ENCODE measurements around the gene ADO. TPM values are rescaled to one million over a fixed set of nuclear protein-coding genes. Genes with fewer than 3 reads are reported as not detected.

ADO gene
- total RNA-seq, 2 experiments from 2014 or later: 22.5 to 23.3 TPM

DNA sequence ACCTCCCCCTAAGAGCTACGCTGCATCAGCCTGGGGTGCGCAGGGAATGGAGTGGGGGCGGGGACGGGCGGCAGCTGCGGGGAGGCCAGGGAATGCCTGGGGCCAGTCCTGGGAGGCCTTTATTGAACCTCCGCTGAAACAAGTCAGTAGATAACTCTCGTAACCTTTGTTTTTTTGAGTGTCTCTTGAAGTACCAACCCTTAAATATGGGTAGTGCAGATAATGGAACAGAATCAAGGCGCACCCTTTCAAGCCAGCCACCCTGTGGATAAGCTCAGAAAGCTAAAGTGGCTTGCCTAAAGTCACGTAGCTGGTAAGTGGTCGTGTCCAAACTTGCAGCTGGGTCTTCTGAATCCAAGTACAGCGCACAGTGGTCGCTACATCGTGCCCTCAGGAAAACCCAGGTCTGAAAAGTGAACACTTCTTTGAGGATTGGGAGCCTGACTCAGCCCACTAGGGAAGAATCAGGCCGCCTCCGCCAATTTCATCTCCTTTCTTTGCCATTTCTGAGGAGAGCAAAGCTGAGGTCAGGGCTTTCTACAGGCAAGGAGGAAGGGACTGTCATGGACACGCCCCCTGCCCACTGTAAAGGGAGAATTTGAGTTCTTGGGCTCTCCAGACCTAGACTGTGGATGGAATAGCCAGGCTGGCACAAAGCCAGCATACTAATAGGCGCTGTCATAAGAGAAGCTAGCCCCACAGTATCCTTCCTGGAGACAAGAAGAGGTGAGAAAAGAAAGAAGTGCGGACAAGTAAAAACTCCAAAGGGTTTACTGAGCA is 14.8 kb downstream of the ADO start:
- H3K36me3 Mint-ChIP-seq: peaks cover 14% of the 10 kb centered on the region
- peak overlapping the region; percentile 48 for H3K4me3 Mint-ChIP-seq
- DNase-seq: no peak
- peaks cover 11% of the 10 kb centered on the region for H3K4me1 Mint-ChIP-seq
- H3K9me3 Mint-ChIP-seq: no peaks in the 10 kb centered on the region
- H3K27ac Mint-ChIP-seq: no peak overlapping the region
- H3K27me3 Mint-ChIP-seq: peaks cover 30% of the 10 kb centered on the region

DNA sequence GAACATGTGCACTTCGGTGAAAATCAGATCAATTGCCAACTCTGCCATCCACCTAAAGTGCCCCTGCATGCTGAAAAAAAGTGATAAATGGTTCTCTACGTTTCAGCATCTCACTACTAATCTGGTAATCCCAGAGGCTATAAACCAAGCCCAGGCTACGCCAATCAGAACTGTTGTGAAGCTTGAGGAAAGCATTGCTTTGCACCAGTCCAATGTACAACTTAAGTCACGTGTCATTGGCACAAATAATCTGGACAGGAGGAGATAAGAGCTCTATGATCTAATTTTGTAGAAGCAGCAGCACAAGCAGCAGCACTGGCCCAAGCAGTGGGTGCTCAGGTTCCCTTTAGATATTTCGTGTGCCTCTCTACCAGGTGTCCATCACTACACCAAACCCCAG is 16.1 kb downstream of the ADO start:
- no peak overlapping the region for H3K4me3 Mint-ChIP-seq
- no peak overlapping the region for H3K27ac Mint-ChIP-seq
- H3K4me1 Mint-ChIP-seq: peaks cover 11% of the 10 kb centered on the region
- no peak for DNase-seq
- peaks cover 6% of the 10 kb centered on the region for H3K36me3 Mint-ChIP-seq
- peaks cover 30% of the 10 kb centered on the region for H3K27me3 Mint-ChIP-seq
- no peaks in the 10 kb centered on the region for H3K9me3 Mint-ChIP-seq

DNA sequence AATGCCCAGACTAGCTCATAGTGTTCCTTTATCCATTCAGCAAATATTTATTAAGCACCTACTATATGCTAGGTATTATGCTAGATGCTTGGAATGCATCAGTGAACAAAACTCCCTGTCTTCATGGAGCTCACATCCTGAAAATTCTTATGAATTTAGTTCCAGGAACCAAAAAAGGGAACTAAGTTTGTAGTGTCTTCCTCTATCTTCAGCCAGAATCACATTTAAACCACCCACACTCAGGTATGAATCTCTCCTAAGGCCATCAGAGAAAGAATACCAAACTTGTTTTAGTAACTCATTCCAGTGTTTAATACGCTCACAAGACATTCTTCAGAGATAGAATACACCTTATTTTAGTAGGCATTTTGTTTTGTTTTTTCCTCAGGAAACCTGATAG is 21.8 kb downstream of the ADO start:
- H3K4me1 Mint-ChIP-seq: no peaks in the 10 kb centered on the region
- no peak for DNase-seq
- no peak overlapping the region for H3K4me3 Mint-ChIP-seq
- H3K36me3 Mint-ChIP-seq: no peaks in the 10 kb centered on the region
- H3K9me3 Mint-ChIP-seq: no peaks in the 10 kb centered on the region
- H3K27me3 Mint-ChIP-seq: peaks cover 5% of the 10 kb centered on the region
- H3K27ac Mint-ChIP-seq: no peak overlapping the region

DNA sequence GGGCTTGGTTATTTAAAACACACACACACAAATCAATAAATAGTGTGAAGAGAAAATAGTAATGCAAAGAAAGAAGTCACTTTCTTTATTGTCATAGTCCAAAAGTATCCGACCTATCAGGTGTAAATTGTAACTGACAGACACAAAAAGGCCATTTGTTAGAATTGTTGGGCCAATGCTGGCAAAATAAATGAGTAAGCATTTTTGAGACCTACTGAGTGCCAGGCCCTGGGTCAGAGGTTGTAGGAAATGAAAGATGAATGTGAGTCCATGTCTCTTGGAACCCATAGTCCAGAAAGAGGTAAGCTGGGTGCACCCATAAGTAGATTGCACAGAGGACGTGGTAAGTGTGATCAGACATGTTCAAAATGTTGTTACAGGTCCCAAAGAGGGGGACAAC is 25.1 kb downstream of the ADO start:
- Mint-ChIP-seq H3K4me3 (no peak overlapping the region), H3K27me3 (peaks cover 14% of the 10 kb centered on the region), H3K36me3 (no peaks in the 10 kb centered on the region), H3K4me1 (no peaks in the 10 kb centered on the region), H3K27ac (no peak overlapping the region), H3K9me3 (no peaks in the 10 kb centered on the region)
- DNase-seq: no peak

DNA sequence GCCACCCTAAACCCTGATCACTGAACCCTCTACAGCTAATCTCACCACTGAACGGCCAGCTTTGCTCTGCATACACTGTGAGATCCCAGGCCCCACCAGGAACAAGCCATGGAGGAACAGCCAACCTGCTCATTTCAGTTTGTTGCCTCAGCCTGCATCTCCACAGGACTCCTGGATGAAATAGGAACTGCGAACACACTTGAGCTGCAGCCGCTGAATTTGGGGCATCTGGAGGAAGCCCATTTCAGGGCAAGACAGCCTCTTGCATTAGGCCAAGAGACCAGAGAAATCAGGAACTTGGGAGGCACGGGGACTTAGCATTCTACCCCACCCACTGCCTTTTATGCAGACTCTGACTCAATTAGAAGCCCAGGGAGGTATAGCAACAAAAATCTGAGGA is 26.2 kb downstream of the ADO start:
- Mint-ChIP-seq H3K4me3 (no peak overlapping the region), H3K27ac (no peak overlapping the region), H3K27me3 (peaks cover 14% of the 10 kb centered on the region), H3K4me1 (no peaks in the 10 kb centered on the region), H3K9me3 (no peaks in the 10 kb centered on the region), H3K36me3 (no peaks in the 10 kb centered on the region)
- no peak for DNase-seq

DNA sequence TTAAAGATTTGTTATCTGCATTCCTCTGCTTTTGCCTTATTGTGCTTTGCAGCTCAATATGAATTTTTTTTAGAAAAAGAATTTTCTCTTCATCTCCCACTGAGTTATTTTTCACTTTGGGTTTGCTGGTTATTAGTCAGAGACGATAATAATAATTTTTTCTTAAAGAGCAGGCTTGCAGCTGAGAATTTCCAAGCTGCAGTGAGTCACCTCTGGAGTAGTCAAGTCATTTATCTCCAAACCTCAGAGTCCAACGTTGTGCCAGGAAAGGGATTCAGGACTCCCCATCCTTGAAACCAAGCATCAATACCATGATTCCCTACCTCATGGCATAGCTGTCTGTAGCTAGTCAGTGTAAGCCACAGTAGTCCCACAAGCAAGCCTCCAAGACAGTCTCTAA is 26.8 kb downstream of the ADO start:
- peaks cover 14% of the 10 kb centered on the region for H3K27me3 Mint-ChIP-seq
- H3K9me3 Mint-ChIP-seq: no peaks in the 10 kb centered on the region
- no peaks in the 10 kb centered on the region for H3K4me1 Mint-ChIP-seq
- no peak overlapping the region for H3K27ac Mint-ChIP-seq
- no peaks in the 10 kb centered on the region for H3K36me3 Mint-ChIP-seq
- DNase-seq: no peak
- H3K4me3 Mint-ChIP-seq: no peak overlapping the region

DNA sequence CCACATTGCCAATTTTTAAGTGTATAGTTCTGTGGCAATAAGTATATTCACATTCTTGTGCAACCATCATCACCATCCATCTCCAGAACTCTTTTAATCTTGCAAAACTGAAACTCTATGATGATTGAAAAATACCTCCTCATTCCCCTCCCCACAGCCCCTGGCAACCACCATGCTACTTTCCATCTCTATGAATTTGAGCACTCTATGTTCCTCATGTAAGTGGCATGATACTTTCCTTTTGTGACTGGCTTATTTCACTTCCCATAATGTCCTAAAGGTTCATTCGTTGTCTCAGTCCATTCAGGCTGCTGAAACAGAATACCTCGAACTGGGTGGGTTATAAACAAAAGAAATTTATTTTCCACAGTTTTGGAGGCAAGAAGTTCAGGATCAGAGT is 35.1 kb downstream of the ADO start:
- peaks cover 3% of the 10 kb centered on the region for H3K36me3 Mint-ChIP-seq
- peaks cover 16% of the 10 kb centered on the region for H3K4me1 Mint-ChIP-seq
- no peak overlapping the region for H3K4me3 Mint-ChIP-seq
- H3K27ac Mint-ChIP-seq: no peak overlapping the region
- peaks cover 21% of the 10 kb centered on the region for H3K27me3 Mint-ChIP-seq
- no peaks in the 10 kb centered on the region for H3K9me3 Mint-ChIP-seq
- no peak for DNase-seq

DNA sequence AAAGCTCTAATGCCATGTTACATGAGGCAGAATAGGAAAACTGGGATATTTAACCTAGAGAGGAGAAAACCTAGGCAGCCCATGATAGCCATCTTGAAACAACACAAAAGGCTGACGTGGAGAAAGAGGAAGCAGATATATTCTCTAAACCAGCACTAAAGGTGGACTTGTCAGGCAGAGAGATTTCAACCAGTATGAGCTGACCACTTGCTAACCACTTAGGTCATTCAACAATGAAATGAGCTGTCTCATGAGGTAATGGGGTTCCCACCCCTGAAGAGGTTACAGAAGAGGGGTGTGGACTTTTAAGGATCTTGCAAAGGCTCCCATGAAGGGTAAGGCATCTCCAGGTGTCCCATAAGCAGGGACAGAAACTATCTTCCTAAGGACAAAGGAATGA is 38.5 kb downstream of the ADO start:
- Mint-ChIP-seq H3K9me3 (peaks cover 8% of the 10 kb centered on the region), H3K27ac (no peak overlapping the region), H3K4me1 (peaks cover 19% of the 10 kb centered on the region), H3K4me3 (no peak overlapping the region), H3K36me3 (peaks cover 7% of the 10 kb centered on the region), H3K27me3 (peaks cover 26% of the 10 kb centered on the region)
- DNase-seq: no peak

DNA sequence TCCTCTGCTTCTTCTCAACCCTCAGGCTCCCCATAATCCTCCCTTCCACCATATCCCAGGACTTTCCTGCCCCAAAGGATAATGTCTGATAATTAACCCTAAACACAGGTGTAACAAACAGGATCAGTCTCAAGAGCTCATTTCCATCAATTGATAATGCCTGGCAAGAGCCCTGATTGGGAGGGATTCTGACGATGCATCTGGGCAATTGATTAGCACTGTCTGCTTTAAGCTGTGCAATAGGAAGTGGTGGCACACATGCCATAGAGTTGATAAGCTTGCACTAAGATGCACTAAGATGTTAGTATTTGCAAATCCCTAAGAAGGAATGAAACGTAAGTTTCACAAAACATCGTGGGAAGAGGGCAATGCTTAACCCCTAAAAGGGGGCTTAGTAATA is 39.1 kb downstream of the ADO start:
- Mint-ChIP-seq H3K4me1 (peaks cover 19% of the 10 kb centered on the region), H3K36me3 (peaks cover 7% of the 10 kb centered on the region), H3K27me3 (peaks cover 27% of the 10 kb centered on the region), H3K9me3 (peaks cover 12% of the 10 kb centered on the region), H3K27ac (no peak overlapping the region), H3K4me3 (no peak overlapping the region)
- no peak for DNase-seq

DNA sequence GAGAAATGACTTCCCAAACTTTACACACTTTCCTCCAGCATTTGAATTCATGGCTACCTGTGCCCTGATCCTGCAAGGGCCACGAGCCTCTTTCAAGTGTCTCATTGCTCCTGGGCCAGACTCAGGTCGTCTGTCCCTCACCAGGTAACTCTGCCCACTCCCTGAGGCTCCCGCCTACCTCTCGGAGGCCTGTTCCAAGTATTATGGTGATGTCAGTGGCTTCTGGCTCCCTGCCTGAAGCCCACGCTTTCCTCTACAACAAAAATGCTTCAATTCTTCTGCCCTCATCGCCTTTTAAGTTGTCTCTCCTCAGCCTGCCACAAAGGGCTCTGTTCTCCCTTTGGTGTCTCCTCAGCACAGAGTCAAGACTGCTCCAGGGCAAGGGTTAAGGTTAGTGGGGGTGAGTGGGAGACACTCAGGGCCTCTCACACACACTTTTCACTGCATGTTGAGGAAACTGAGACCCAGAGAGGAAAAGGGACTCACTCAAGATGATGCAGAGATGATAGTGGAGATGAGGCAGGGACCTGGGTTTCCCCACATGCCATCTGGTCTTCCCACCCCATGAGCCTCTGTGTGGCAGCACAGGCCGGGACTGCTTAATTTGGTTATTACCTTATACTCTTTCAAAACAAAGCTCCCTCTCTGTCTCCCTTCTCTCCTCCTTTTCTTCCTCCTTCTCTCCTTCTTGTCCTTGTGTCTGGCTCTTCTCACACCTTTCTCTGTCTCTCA is 39.9 kb downstream of the ADO start:
- Mint-ChIP-seq H3K9me3 (peaks cover 17% of the 10 kb centered on the region), H3K27me3 (peaks cover 29% of the 10 kb centered on the region), H3K27ac (peak overlapping the region; percentile 55), H3K4me1 (peaks cover 16% of the 10 kb centered on the region), H3K4me3 (peak overlapping the region; percentile 15), H3K36me3 (peaks cover 7% of the 10 kb centered on the region)
- peak; percentile 28 for DNase-seq

DNA sequence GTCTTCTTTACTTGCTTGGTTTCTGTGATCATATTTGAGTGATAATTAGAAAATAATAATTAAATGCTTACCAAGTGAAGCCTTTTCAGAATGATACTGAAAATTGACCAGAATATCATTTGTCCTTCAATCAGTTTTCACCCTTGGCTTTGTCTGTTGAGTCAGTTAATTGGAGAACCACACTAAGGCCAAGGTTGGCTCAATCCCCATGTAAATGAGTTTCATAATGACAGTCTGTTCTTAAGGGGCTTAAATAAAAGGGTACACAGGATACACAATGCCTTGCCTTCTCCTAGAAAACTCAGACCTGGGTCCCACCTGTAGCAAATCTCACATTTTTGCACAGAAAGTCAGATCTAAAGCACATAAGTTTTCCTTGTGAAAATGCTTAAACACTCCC is 42.9 kb downstream of the ADO start:
- peaks cover 29% of the 10 kb centered on the region for H3K4me1 Mint-ChIP-seq
- peaks cover 30% of the 10 kb centered on the region for H3K27me3 Mint-ChIP-seq
- no peak for DNase-seq
- H3K4me3 Mint-ChIP-seq: no peak overlapping the region
- H3K9me3 Mint-ChIP-seq: peaks cover 17% of the 10 kb centered on the region
- peaks cover 7% of the 10 kb centered on the region for H3K36me3 Mint-ChIP-seq
- H3K27ac Mint-ChIP-seq: no peak overlapping the region

DNA sequence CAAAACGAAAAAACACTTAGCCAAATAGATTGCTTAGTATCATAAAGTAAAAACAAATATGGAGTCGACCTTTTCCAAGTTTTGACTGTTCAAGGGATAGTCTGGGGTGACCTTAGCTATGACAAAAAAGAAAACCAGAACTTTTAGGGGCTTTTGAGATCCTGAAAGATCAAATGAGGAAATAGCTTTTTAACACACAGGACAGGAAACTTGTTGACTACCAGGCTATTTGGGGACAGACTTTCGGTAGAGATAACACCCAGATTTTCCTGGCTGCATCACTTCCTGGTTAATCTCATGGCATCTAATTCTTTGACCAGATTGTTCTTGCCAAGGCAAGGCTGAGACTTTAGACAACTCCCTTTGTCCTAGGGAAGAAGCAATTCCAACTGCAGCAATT is 46.1 kb downstream of the ADO start:
- H3K27ac Mint-ChIP-seq: no peak overlapping the region
- H3K36me3 Mint-ChIP-seq: peaks cover 5% of the 10 kb centered on the region
- H3K4me1 Mint-ChIP-seq: peaks cover 41% of the 10 kb centered on the region

DNA sequence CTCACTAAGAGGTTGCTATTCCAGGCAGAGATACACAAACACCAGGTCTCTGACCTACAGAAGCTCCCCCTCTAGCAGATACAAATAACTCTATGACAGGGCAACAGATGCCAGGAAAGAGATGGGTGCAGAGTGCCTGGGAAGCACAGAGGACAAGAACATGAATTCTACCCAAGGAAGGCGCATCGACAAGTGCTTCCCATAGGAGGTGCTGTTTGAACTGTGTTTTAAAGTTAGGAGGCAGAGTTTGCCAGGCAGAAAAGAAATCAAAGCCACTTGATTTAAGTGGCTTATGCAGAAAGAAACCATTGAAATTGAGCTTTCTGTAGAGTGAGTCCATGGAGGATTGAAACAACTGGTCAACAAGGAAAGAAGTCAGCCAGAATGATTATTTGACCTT is 46.9 kb downstream of the ADO start:
- peaks cover 17% of the 10 kb centered on the region for H3K9me3 Mint-ChIP-seq
- H3K4me3 Mint-ChIP-seq: no peak overlapping the region
- peaks cover 12% of the 10 kb centered on the region for H3K27me3 Mint-ChIP-seq
- peaks cover 49% of the 10 kb centered on the region for H3K4me1 Mint-ChIP-seq
- H3K27ac Mint-ChIP-seq: no peak overlapping the region
- no peak for DNase-seq
- peaks cover 5% of the 10 kb centered on the region for H3K36me3 Mint-ChIP-seq

More for the DNA sequence above, 46.1 kb downstream of the ADO start:
- H3K4me3 Mint-ChIP-seq: no peak overlapping the region
- H3K27me3 Mint-ChIP-seq: peaks cover 12% of the 10 kb centered on the region
- no peak for DNase-seq
- peaks cover 17% of the 10 kb centered on the region for H3K9me3 Mint-ChIP-seq

DNA sequence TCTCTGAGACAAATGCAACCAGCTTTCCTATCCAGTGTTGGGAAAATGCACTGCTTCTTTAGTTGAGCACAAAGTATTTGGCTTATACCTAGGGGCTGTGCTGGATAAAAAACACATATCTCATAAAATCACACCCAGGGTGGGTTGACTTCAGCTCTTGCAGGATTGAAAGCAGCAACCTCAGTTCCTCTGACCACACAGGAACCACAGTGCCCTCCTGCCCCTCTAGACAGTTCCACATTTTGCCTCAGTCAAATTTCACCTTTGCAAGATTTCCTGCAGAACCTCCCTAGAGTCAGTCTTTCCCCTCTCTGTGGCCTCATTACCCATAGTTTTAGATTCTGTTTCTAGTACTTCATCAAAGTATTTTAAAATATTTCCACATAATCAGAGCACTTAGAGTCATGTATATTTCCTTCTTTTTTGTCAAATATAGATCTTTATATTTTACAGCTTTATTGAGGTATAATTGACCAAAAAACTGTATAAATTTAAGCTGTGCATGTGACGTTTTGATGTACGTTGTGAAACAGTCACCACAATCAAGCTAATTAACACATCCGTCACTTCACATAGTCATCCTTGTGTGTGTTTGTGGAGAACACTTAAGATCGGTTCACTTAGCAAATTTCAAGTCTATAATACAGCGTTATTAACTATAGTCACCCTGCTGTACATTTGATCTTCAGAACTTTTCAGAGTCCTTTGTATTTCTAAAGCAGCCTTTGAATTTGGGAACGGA is 48.6 kb downstream of the ADO start:
- H3K4me3 Mint-ChIP-seq: peak overlapping the region; percentile 51

DNA sequence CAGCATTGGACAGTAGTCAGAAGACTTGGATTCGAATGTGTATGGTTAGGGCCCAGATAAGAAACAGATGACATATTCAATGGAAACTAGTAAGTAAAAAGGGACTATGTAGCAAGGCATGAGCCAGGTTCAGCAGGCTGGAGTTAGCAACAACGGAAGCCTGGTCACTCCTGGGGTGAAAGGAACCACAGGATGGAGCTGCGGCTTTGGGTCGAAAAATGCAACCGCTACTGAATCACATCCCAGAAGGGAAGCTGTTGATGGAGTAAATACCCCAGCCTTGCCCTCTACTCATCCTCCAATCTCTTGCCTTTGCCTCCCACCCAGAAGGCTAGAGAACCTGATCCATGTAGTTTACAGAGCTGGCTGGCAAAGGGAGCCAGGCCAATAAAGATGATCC is 49.2 kb downstream of the ADO start:
- peak overlapping the region; percentile 88 for H3K27ac Mint-ChIP-seq
- H3K36me3 Mint-ChIP-seq: no peaks in the 10 kb centered on the region
- peak overlapping the region; percentile 51 for H3K4me3 Mint-ChIP-seq
- peaks cover 59% of the 10 kb centered on the region for H3K4me1 Mint-ChIP-seq
- H3K27me3 Mint-ChIP-seq: peaks cover 11% of the 10 kb centered on the region
- H3K9me3 Mint-ChIP-seq: peaks cover 4% of the 10 kb centered on the region
- peak; percentile 64 for DNase-seq

More for the DNA sequence above, 48.6 kb downstream of the ADO start:
- H3K27ac Mint-ChIP-seq: peak overlapping the region; percentile 88
- H3K36me3 Mint-ChIP-seq: no peaks in the 10 kb centered on the region
- peaks cover 59% of the 10 kb centered on the region for H3K4me1 Mint-ChIP-seq
- peak; percentile 70 for DNase-seq
- peaks cover 11% of the 10 kb centered on the region for H3K27me3 Mint-ChIP-seq
- peaks cover 9% of the 10 kb centered on the region for H3K9me3 Mint-ChIP-seq

All from activated naive CD8-positive, alpha-beta T cell treated with anti-CD3 and anti-CD28 coated beads for 36 hours (primary cell).